Activated CD4-positive, alpha-beta memory T cell treated with anti-CD3 and anti-CD28 coated beads, Interleukin-2, amount 10 ng/mL, durations not matched to agents 7 days and 5 days (primary cell): ENCODE data around the gene SERPINA9. TPM values are rescaled to one million over a fixed set of nuclear protein-coding genes. Genes with fewer than 3 reads are reported as not detected.
"Not testable (repeated sequence)": the region's sequence is repeated elsewhere in the genome, so short reads cannot be mapped to it uniquely, and the experiment has no call there.

Experiments
- CTCF ChIA-PET: fragments of 350-600 bp; sonication (Branson Sonifier 250); formaldehyde crosslinking; loops from one replicate; lab custom pipeline; 2021; ENCODE audit warnings: antibody characterized with exemption, inconsistent platforms; lab: Charles Lee
- POLR2A ChIA-PET: fragments of 350-600 bp; sonication (Branson Sonifier 250); formaldehyde crosslinking; loops from one replicate; lab custom pipeline; 2021; ENCODE audit warnings: antibody characterized with exemption; lab: Charles Lee
- DNase-seq: peaks from one replicate; pipeline ENCODE4 v3.0.0-alpha.2; 2020
- H3K27ac Mint-ChIP-seq: one replicate; pipeline ENCODE4 v1.8.0; 2021; ENCODE audit warnings: mild to moderate bottlenecking, mixed read lengths
- H3K27me3 Mint-ChIP-seq: one replicate; pipeline ENCODE4 v1.8.0; 2021; ENCODE audit warnings: mixed read lengths
- H3K36me3 Mint-ChIP-seq: one replicate; pipeline ENCODE4 v1.8.0; 2021; ENCODE audit warnings: low read depth, mixed read lengths
- H3K4me1 Mint-ChIP-seq: one replicate; pipeline ENCODE4 v1.8.0; 2021; ENCODE audit warnings: mixed read lengths
- H3K4me3 Mint-ChIP-seq: one replicate; pipeline ENCODE4 v1.8.0; 2021; ENCODE audit warnings: mild to moderate bottlenecking, mixed read lengths
- H3K9me3 Mint-ChIP-seq: one replicate; pipeline ENCODE4 v1.8.0; 2021; ENCODE audit warnings: mixed read lengths
- total RNA-seq, 2 experiments: library from RNA; stranded (reverse); gene quantifications; one replicate each; pipeline ENCODE4 v1.2.3, GENCODE V29; 2021

Gene SERPINA9
- total RNA-seq, 2 experiments from 2014 or later: not detected

DNA sequence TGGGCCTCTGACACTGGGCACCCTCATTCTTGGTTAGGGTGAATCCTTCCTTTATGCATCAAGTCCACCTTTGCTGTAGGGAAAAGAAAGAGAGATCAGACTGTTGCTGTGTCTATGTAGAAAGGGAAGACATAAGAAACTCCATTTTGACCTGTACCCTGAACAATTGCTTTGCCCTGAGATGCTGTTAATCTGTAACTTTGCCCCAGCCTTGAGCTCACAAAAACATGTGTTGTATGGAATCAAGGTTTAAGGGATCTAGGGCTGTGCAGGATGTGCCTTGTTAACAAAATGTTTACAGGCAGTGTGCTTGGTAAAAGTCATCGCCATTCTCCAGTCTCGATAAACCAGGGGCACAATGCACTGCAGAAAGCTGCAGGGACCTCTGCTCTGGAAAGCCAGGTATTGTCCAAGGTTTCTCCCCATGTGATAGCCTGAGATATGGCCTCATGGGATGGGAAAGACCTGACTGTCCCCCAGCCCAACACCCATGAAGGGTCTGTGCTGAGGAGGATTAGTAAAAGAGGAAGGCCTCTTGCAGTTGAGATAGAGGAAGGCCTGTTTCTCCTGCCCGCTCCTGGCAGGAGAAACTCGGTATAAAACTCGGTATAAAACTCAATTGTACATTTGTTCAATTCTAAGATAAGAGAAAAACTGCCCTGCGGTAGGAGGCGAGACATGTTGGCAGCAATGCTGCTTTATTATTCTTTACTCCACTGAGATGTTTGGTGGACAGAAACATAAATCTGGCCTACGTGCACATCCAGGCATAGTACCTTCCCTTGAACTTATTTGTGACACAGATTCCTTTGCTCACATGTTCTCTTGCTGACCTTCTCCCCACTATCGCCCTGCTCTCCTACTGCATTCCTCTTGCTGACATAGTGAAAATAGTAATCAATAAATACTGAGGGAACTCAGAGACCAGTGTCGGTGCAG lies 6.4 kb upstream of the SERPINA9 start:
- POLR2A ChIA-PET, H3K4me1 Mint-ChIP-seq, DNase-seq, H3K4me3 Mint-ChIP-seq, H3K27me3 Mint-ChIP-seq, CTCF ChIA-PET, H3K27ac Mint-ChIP-seq, H3K9me3 Mint-ChIP-seq, H3K36me3 Mint-ChIP-seq: not testable (repeated sequence)

GRCh38 chr14:94481468-94482131 lies 5.6 kb upstream of the SERPINA9 start:
- no peak overlapping the region for H3K27ac Mint-ChIP-seq
- ChIA-PET CTCF (no interaction called here), POLR2A (no interaction called here)
- H3K27me3 Mint-ChIP-seq: peaks cover 5% of the 10 kb centered on the region
- no peak overlapping the region for H3K4me3 Mint-ChIP-seq
- no peaks in the 10 kb centered on the region for H3K36me3 Mint-ChIP-seq
- H3K9me3 Mint-ChIP-seq: peaks cover 9% of the 10 kb centered on the region
- no peaks in the 10 kb centered on the region for H3K4me1 Mint-ChIP-seq
- DNase-seq: no peak

GRCh38 chr14:94480809-94481208 lies 4.8 kb upstream of the SERPINA9 start:
- no peaks in the 10 kb centered on the region for H3K4me1 Mint-ChIP-seq
- peaks cover 9% of the 10 kb centered on the region for H3K9me3 Mint-ChIP-seq
- H3K36me3 Mint-ChIP-seq: no peaks in the 10 kb centered on the region
- CTCF ChIA-PET: interaction anchor here (0.9 kb wide), 1 partner anchor 47 kb away, joined by 3 read pairs; no protein-coding TSS in a partner anchor
- no peak for DNase-seq
- POLR2A ChIA-PET: no interaction called here
- H3K27ac Mint-ChIP-seq: no peak overlapping the region
- H3K4me3 Mint-ChIP-seq: no peak overlapping the region
- peaks cover 5% of the 10 kb centered on the region for H3K27me3 Mint-ChIP-seq

DNA sequence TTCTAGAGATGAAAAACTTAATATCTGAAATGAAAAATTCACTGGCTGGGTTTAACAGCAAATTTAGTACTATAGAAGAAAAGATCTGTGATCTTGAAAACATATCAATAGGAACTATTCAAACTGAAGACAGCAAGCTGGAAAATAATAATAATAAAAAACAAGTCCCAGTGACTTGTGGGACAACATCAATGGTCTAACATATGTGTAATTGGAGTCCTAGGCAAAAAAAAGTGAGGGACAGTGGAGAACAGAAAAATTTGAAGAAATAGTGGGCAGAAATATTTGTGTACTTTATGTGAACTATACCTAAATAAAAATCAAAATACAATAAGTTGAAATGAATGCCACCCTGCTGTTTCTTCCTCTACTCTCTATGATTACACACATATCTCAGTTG lies 2.4 kb upstream of the SERPINA9 start:
- H3K27me3 Mint-ChIP-seq: peaks cover 5% of the 10 kb centered on the region
- H3K4me3 Mint-ChIP-seq: no peak overlapping the region
- POLR2A ChIA-PET: no interaction called here
- H3K27ac Mint-ChIP-seq: no peak overlapping the region
- H3K9me3 Mint-ChIP-seq: peaks cover 9% of the 10 kb centered on the region
- no peaks in the 10 kb centered on the region for H3K36me3 Mint-ChIP-seq
- H3K4me1 Mint-ChIP-seq: no peaks in the 10 kb centered on the region
- DNase-seq: no peak
- CTCF ChIA-PET: interaction anchor here (1.7 kb wide), 1 partner anchor 8 kb away, joined by 10 read pairs; no protein-coding TSS in a partner anchor

- no peak for DNase-seq
- Mint-ChIP-seq H3K9me3 (peaks cover 9% of the 10 kb centered on the region), H3K4me1 (no peaks in the 10 kb centered on the region), H3K27me3 (peaks cover 5% of the 10 kb centered on the region), H3K36me3 (no peaks in the 10 kb centered on the region), H3K27ac (no peak overlapping the region), H3K4me3 (no peak overlapping the region)
- CTCF ChIA-PET: interaction anchor here (1.4 kb wide), 1 partner anchor 10 kb away, joined by 3 read pairs; no protein-coding TSS in a partner anchor
- POLR2A ChIA-PET: no interaction called here
Observed at GRCh38 chr14:94474581-94475031, 1.4 kb downstream of the SERPINA9 start.

GRCh38 chr14:94473666-94474410 lies 2.2 kb downstream of the SERPINA9 start:
- CTCF ChIA-PET: interaction anchor here (0.7 to 1.4 kb wide), 2 partner anchors 11 to 13 kb away, joined by 3 read pairs; no protein-coding TSS in a partner anchor
- DNase-seq: no peak
- Mint-ChIP-seq H3K36me3 (no peaks in the 10 kb centered on the region), H3K27me3 (peaks cover 5% of the 10 kb centered on the region), H3K4me3 (no peak overlapping the region), H3K9me3 (peaks cover 6% of the 10 kb centered on the region), H3K4me1 (no peaks in the 10 kb centered on the region), H3K27ac (no peak overlapping the region)
- POLR2A ChIA-PET: no interaction called here

GRCh38 chr14:94472842-94473241 lies 3.2 kb downstream of the SERPINA9 start:
- Mint-ChIP-seq H3K9me3 (peaks cover under 1% of the 10 kb centered on the region), H3K36me3 (no peaks in the 10 kb centered on the region), H3K4me1 (no peaks in the 10 kb centered on the region), H3K4me3 (no peak overlapping the region), H3K27me3 (peaks cover 4% of the 10 kb centered on the region), H3K27ac (no peak overlapping the region)
- ChIA-PET POLR2A (no interaction called here), CTCF (no interaction called here)
- DNase-seq: no peak

- no peak for DNase-seq
- no peak overlapping the region for H3K4me3 Mint-ChIP-seq
- ChIA-PET CTCF (no interaction called here), POLR2A (no interaction called here)
- H3K36me3 Mint-ChIP-seq: no peaks in the 10 kb centered on the region
- no peak overlapping the region for H3K27ac Mint-ChIP-seq
- H3K9me3 Mint-ChIP-seq: no peaks in the 10 kb centered on the region
- peaks cover 6% of the 10 kb centered on the region for H3K27me3 Mint-ChIP-seq
- no peaks in the 10 kb centered on the region for H3K4me1 Mint-ChIP-seq
Observed at GRCh38 chr14:94471045-94471444, 5.0 kb downstream of the SERPINA9 start.

DNA sequence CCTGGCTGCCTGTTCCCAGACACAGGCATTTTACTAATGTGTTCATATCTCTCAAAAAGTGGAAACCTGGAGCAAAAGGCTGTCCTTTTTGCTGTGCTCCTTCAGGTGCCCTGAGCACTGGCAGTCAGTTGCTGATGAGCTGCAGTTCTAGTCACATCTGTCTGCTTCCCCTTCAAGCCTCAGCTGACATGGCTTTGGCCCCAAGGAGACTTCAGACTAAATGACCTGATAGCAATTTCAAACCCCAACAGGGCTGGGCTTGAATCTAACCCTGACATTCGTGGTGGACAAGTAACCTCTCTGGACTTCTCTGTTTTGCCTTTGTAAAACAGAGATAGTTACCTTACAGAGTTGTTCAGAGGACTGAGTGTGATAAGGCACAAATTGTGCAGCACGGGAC lies 5.7 kb downstream of the SERPINA9 start:
- H3K4me1 Mint-ChIP-seq: no peaks in the 10 kb centered on the region
- POLR2A ChIA-PET: no interaction called here
- DNase-seq: no peak
- H3K4me3 Mint-ChIP-seq: no peak overlapping the region
- CTCF ChIA-PET: no interaction called here
- H3K36me3 Mint-ChIP-seq: no peaks in the 10 kb centered on the region
- no peaks in the 10 kb centered on the region for H3K9me3 Mint-ChIP-seq
- H3K27me3 Mint-ChIP-seq: peaks cover 9% of the 10 kb centered on the region
- no peak overlapping the region for H3K27ac Mint-ChIP-seq

DNA sequence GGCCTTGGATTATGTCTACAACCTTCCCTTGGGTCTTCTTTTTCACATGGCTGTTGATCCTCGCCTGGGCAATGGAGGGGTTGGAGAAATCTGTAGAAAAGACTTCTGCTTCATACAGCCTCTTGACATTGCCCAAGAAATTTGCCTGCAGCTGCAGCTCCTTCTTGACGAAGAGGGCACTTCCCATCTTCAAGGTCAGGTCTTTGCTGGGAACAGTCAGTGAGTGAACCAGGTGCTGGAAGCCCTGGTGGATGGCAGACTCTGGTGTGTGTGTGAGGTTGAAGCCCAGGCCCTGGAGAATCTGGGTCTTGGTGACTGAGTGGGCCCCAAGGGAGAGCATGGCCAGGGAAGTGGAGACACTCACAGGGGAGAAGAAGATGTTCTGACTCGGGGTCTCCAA lies 6.7 kb downstream of the SERPINA9 start:
- H3K4me1 Mint-ChIP-seq: no peaks in the 10 kb centered on the region
- ChIA-PET CTCF (no interaction called here), POLR2A (no interaction called here)
- H3K9me3 Mint-ChIP-seq: peaks cover 2% of the 10 kb centered on the region
- no peak for DNase-seq
- H3K36me3 Mint-ChIP-seq: no peaks in the 10 kb centered on the region
- peaks cover 9% of the 10 kb centered on the region for H3K27me3 Mint-ChIP-seq
- H3K4me3 Mint-ChIP-seq: no peak overlapping the region
- no peak overlapping the region for H3K27ac Mint-ChIP-seq

GRCh38 chr14:94467728-94468520 lies 8.1 kb downstream of the SERPINA9 start:
- POLR2A ChIA-PET: no interaction called here

DNA sequence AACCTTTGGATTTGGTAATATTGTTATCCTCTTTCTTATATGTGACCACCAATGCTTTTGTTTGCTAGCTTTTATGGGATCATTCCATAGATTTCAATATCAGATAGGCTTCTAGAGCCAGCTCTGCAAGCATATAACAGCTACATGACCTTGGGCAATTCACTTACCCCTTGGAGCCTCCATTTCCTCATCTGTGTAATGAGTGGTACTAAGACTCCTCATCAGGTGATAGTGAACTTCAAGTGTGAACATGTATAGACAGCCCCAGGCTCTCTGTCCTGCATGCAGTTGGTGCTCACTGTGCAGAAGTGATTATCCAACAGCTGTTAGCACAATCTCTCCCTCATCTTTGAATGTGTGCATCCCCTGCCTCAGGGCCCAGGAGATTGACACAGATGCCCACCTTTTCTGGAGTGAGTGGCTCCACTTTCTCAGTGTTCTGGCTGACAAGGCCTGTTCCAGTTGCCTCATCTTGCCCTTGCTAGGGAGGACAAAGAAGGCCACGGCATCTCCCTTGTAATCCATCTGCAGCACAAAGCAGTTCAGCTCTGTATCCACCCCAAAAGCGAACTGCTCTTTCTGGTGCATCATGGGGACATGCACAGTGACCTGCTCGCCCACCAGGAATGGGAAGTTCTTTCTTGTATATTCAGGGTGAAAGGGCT lies 9.2 kb downstream of the SERPINA9 start:
- H3K4me3 Mint-ChIP-seq: no peak overlapping the region
- no peak for DNase-seq
- no peak overlapping the region for H3K27ac Mint-ChIP-seq
- H3K4me1 Mint-ChIP-seq: no peaks in the 10 kb centered on the region
- peaks cover 9% of the 10 kb centered on the region for H3K27me3 Mint-ChIP-seq
- ChIA-PET POLR2A (no interaction called here), CTCF (interaction anchor here (0.9 kb wide), 1 partner anchor 19 kb away, joined by 3 read pairs; no protein-coding TSS in a partner anchor)
- H3K9me3 Mint-ChIP-seq: peaks cover 2% of the 10 kb centered on the region
- no peaks in the 10 kb centered on the region for H3K36me3 Mint-ChIP-seq

More at GRCh38 chr14:94467728-94468520, 8.1 kb downstream of the SERPINA9 start:
- H3K4me1 Mint-ChIP-seq: no peaks in the 10 kb centered on the region
- CTCF ChIA-PET: no interaction called here
- no peak for DNase-seq
- peaks cover 9% of the 10 kb centered on the region for H3K27me3 Mint-ChIP-seq
- H3K27ac Mint-ChIP-seq: no peak overlapping the region
- H3K9me3 Mint-ChIP-seq: peaks cover 2% of the 10 kb centered on the region
- no peaks in the 10 kb centered on the region for H3K36me3 Mint-ChIP-seq
- no peak overlapping the region for H3K4me3 Mint-ChIP-seq
